Activated T-cell treated with anti-CD3 and anti-CD28 coated beads for 1 hour (primary cell): ENCODE results near the gene GDF7.
A peak's percentile ranks its signal among the peaks of the same experiment; 100 is the strongest.

ENCODE experiments used
- DNase-seq: peaks from one replicate; pipeline ENCODE4 v3.0.0-alpha.2; 2020; ENCODE audit warnings: low read depth

Gene GDF7

GRCh38 chr2:20645301-20645701 is 21.6 kb upstream of the GDF7 start:
- DNase-seq: no peak

GRCh38 chr2:20645761-20646160 is 21.2 kb upstream of the GDF7 start:
- DNase-seq: no peak

- no peak for DNase-seq
Measured at GRCh38 chr2:20646446-20646845, 20.5 kb upstream of the GDF7 start.

- DNase-seq: no peak
Measured at GRCh38 chr2:20647211-20647610, 19.7 kb upstream of the GDF7 start.

- DNase-seq: no peak
Measured at GRCh38 chr2:20647738-20648137, 19.2 kb upstream of the GDF7 start.

- DNase-seq: no peak
Measured at GRCh38 chr2:20648206-20648605, 18.7 kb upstream of the GDF7 start.

GRCh38 chr2:20648831-20649230 is 18.1 kb upstream of the GDF7 start:
- no peak for DNase-seq

GRCh38 chr2:20649576-20649975 is 17.4 kb upstream of the GDF7 start:
- DNase-seq: no peak

- no peak for DNase-seq
Measured at GRCh38 chr2:20649976-20650375, 17.0 kb upstream of the GDF7 start.

- no peak for DNase-seq
Measured at GRCh38 chr2:20650393-20650876, 16.5 kb upstream of the GDF7 start.

GRCh38 chr2:20650877-20651730 is 15.8 kb upstream of the GDF7 start, which contains the start of gene HS1BP3:
TSS of gene HS1BP3 (minus strand) at chr2:20651098. CDS start at chr2:20651063, 35 bp downstream.
- peak; percentile 81 for DNase-seq

GRCh38 chr2:20651731-20652099 is 15.2 kb upstream of the GDF7 start:
- DNase-seq: no peak

- no peak for DNase-seq
Measured at GRCh38 chr2:20652141-20652540, 14.8 kb upstream of the GDF7 start.

GRCh38 chr2:20652673-20653575 is 14.0 kb upstream of the GDF7 start:
- no peak for DNase-seq

GRCh38 chr2:20653695-20654534 is 13.0 kb upstream of the GDF7 start:
- no peak for DNase-seq

- DNase-seq: no peak
Measured at GRCh38 chr2:20654535-20654813, 12.5 kb upstream of the GDF7 start.

- no peak for DNase-seq
Measured at GRCh38 chr2:20656561-20656960, 10.4 kb upstream of the GDF7 start.

- DNase-seq: no peak
Measured at GRCh38 chr2:20657522-20658235, 9.3 kb upstream of the GDF7 start.

- DNase-seq: no peak
Measured at GRCh38 chr2:20660506-20661420, 6.2 kb upstream of the GDF7 start.
